Suprapubic skin (tissue), 4 donors: ENCODE results near the gene PRSS57. TPM values are rescaled to one million over a fixed set of nuclear protein-coding genes. Genes with fewer than 3 reads are reported as not detected.

Source experiments
- DNase-seq, 2 donors: peaks; one replicate each; pipeline ENCODE4 v3.0.0-alpha.2; 2019; ENCODE audit warnings: low spot score in 2 of 2
- H3K27ac ChIP-seq: fragments of 200-600 bp; sonication (generic); one replicate; pipeline ENCODE4 v1.5.1; 2019
- H3K27me3 ChIP-seq: fragments of 200-600 bp; sonication (generic); one replicate; pipeline ENCODE4 v1.5.1; 2019
- H3K36me3 ChIP-seq: fragments of 200-600 bp; sonication (generic); one replicate; pipeline ENCODE4 v1.5.1; 2019
- H3K4me1 ChIP-seq: fragments of 200-600 bp; sonication (generic); one replicate; pipeline ENCODE4 v1.5.1; 2019
- H3K4me3 ChIP-seq: fragments of 200-600 bp; sonication (generic); one replicate; pipeline ENCODE4 v1.5.1; 2019; ENCODE audit warnings: mild to moderate bottlenecking
- H3K9me3 ChIP-seq: fragments of 200-600 bp; sonication (generic); one replicate; pipeline ENCODE4 v1.5.1; 2019
- EP300 ChIP-seq: sonication (generic); formaldehyde crosslinking; IDR thresholded peaks from one replicate; pipeline ENCODE4 v1.6.1; 2017; ENCODE audit warnings: antibody characterized with exemption
- POLR2A ChIP-seq, 2 donors: fragments of 450-650 bp; IDR thresholded peaks; one replicate each; pipeline ENCODE4 v1.6.1; 2017; ENCODE audit warnings: antibody characterized with exemption in 2 of 2, mild to moderate bottlenecking in 2 of 2, moderate library complexity in 2 of 2
- POLR2AphosphoS5 ChIP-seq, 3 donors: sonication (generic); formaldehyde crosslinking; IDR thresholded peaks; one replicate each; pipeline ENCODE4 v1.6.1; 2017; ENCODE audit warnings: antibody characterized with exemption in 3 of 3
- WGBS: methylation state at CpG from one replicate; pipeline ENCODE4 v1.1.5; 2018; 5-methylcytosine and 5-hydroxymethylcytosine counted together
- total RNA-seq, 4 donors: library from RNA; depleted of rRNA; stranded (reverse); fragments of >200 nt; gene quantifications; one replicate each; pipeline ENCODE4 v1.1.0, GENCODE V29; 2016
- TF ChIP-seq, protein P1 (sequence below), 2 donors: fragments of 200-600 bp in 1 of 2; fragments of 450-650 bp in 1 of 2; sonication (generic) in 1 of 2; IDR thresholded peaks; one replicate each; pipeline ENCODE4 v1.5.1; 2016 to 2019; ENCODE audit warnings: antibody characterized with exemption in 2 of 2, mild to moderate bottlenecking in 1 of 2, moderate library complexity in 1 of 2

Gene PRSS57
- total RNA-seq, 4 donors from 2014 or later, result not detected

GRCh38 chr19:663682-664117 lies 31.6 kb downstream of the PRSS57 start:
- no peak for DNase-seq
- Histone ChIP-seq H3K36me3 (no peaks in the 10 kb centered on the region), H3K4me1 (peaks cover 55% of the 10 kb centered on the region), H3K27me3 (no peaks in the 10 kb centered on the region), H3K27ac (peak overlapping the region; percentile 96), H3K9me3 (no peaks in the 10 kb centered on the region), H3K4me3 (peak overlapping the region; percentile 96)
- WGBS, result 28% methylated on average over 9 of the region's 18 CpGs
- TF ChIP-seq EP300 (no peak), POLR2A (IDR thresholded peaks at IDR 0.05) (no peak), POLR2AphosphoS5 (IDR thresholded peaks at IDR 0.05) (no peak)
- TF ChIP-seq, protein P1, sequence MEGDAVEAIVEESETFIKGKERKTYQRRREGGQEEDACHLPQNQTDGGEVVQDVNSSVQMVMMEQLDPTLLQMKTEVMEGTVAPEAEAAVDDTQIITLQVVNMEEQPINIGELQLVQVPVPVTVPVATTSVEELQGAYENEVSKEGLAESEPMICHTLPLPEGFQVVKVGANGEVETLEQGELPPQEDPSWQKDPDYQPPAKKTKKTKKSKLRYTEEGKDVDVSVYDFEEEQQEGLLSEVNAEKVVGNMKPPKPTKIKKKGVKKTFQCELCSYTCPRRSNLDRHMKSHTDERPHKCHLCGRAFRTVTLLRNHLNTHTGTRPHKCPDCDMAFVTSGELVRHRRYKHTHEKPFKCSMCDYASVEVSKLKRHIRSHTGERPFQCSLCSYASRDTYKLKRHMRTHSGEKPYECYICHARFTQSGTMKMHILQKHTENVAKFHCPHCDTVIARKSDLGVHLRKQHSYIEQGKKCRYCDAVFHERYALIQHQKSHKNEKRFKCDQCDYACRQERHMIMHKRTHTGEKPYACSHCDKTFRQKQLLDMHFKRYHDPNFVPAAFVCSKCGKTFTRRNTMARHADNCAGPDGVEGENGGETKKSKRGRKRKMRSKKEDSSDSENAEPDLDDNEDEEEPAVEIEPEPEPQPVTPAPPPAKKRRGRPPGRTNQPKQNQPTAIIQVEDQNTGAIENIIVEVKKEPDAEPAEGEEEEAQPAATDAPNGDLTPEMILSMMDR (IDR thresholded peaks at IDR 0.05), result no peak

DNA sequence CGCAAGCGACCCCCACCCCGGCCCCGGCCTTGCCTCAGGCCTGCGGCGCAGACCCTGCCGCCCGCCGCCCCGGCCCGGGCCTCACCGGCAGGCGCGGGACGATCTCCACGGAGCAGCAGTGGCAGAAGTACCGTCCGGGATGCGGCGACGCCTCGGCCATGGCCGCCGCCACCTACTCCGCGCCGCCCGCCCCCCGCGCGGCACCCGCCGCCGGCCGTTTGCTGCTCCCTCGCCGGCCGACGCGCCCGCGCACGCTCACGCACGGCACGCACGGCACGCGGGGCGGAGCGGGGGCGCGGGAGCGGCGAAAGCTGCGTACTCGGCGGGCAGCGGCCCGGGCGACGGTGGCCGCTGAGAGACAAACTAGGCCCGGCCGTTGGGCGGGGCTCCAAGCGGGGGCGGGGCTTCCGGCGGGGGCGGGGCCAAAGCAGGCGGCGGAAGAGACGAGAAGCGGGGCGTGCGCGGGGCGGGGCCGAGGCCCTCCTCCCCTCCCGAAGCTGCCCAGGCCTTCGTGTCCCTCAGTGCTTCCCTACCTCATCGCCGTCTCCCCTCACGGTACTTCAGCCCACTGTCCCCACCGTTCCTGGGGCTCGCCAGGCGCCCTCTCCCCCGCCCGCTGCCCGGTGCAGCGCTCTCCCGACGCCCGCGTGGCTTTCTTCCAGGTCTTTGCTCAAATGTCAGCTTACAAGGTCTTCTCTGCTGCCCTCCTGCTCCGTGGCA lies 32.1 kb downstream of the PRSS57 start, which contains the start of gene RNF126:
Gene RNF126 (minus strand): TSS at position 253 of the 720 bp plus-strand sequence. CDS start 93 bp downstream, at position 160.
- H3K27me3 ChIP-seq, result no peaks in the 10 kb centered on the region
- H3K4me3 ChIP-seq, result peak within 1 kb of the TSS; percentile 96
- DNase-seq, result peak; percentile 95 to 96
- no peaks in the 10 kb centered on the region for H3K9me3 ChIP-seq
- peak within 1 kb of the TSS; percentile 96 for H3K27ac ChIP-seq
- 0% methylated on average over 41 of the region's 97 CpGs for WGBS
- TF ChIP-seq, protein P1 (IDR thresholded peaks at IDR 0.05), result no peak
- TF ChIP-seq POLR2A (IDR thresholded peaks at IDR 0.05) (peak in 1 of 2 donors; percentile 57), POLR2AphosphoS5 (IDR thresholded peaks at IDR 0.05) (peak in 1 of 3 donors; percentile 64)
- no peaks in the 10 kb centered on the region for H3K36me3 ChIP-seq
- H3K4me1 ChIP-seq, result peaks cover 60% of the 10 kb centered on the region

GRCh38 chr19:662207-662961 lies 32.9 kb downstream of the PRSS57 start:
- peaks cover 2% of the 10 kb centered on the region for H3K36me3 ChIP-seq
- peaks cover 68% of the 10 kb centered on the region for H3K4me1 ChIP-seq
- WGBS, result no CpG with 5 or more reads among the region's 81 CpGs
- TF ChIP-seq EP300 (no peak), POLR2A (IDR thresholded peaks at IDR 0.05) (no peak)
- TF ChIP-seq, protein P1 (IDR thresholded peaks at IDR 0.05), result no peak
- peak overlapping the region; percentile 96 for H3K27ac ChIP-seq
- peak overlapping the region; percentile 96 for H3K4me3 ChIP-seq
- no peak for DNase-seq
- no peaks in the 10 kb centered on the region for H3K27me3 ChIP-seq
- H3K9me3 ChIP-seq, result no peaks in the 10 kb centered on the region

GRCh38 chr19:661427-662196 lies 33.6 kb downstream of the PRSS57 start:
- no peaks in the 10 kb centered on the region for H3K27me3 ChIP-seq
- no peak for DNase-seq
- 5% methylated on average over 28 of the region's 31 CpGs for WGBS
- H3K27ac ChIP-seq, result peak overlapping the region; percentile 96
- no peaks in the 10 kb centered on the region for H3K9me3 ChIP-seq
- H3K4me3 ChIP-seq, result peak overlapping the region; percentile 96
- TF ChIP-seq EP300 (no peak), POLR2AphosphoS5 (IDR thresholded peaks at IDR 0.05) (no peak), POLR2A (IDR thresholded peaks at IDR 0.05) (no peak)
- peaks cover 9% of the 10 kb centered on the region for H3K36me3 ChIP-seq
- H3K4me1 ChIP-seq, result peaks cover 76% of the 10 kb centered on the region

DNA sequence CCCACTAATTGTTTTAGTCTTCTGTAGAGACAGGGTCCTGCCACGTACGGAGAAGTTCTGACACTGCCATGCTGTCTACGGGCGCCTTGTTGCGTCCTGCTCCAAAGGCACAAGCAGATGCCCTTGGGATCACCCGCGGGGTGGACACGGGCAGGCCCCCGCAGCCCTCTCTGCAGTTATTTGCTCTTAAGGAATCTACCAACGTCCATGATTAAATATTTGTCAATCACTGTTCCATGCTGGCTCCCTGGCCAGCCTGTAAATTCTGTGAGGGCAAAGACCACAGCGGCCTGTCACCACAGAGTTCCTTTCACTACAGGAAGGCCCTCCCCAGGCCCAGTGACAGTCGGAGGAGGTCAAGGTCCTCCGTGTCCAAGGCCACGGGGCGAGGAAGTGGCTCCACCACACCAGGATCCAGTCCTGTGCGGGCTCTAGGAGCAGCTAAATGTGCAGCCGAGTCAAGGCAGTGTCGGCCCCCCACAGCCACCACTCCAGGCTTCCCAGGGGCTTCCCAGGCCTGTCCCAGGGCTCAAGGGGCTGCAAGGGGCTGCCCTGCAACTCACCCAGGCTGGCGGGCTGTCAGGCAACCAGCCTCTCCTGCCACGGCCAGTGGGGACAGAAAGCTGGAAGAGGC lies 34.3 kb downstream of the PRSS57 start:
- peak overlapping the region; percentile 96 for H3K27ac ChIP-seq
- TF ChIP-seq EP300 (no peak), POLR2AphosphoS5 (IDR thresholded peaks at IDR 0.05) (no peak), POLR2A (IDR thresholded peaks at IDR 0.05) (no peak)
- TF ChIP-seq, protein P1 (IDR thresholded peaks at IDR 0.05), result no peak
- DNase-seq, result no peak
- peaks cover 82% of the 10 kb centered on the region for H3K4me1 ChIP-seq
- H3K27me3 ChIP-seq, result no peaks in the 10 kb centered on the region
- 31% methylated on average over 8 of the region's 20 CpGs for WGBS
- no peaks in the 10 kb centered on the region for H3K9me3 ChIP-seq
- H3K36me3 ChIP-seq, result peaks cover 11% of the 10 kb centered on the region
- peak overlapping the region; percentile 96 for H3K4me3 ChIP-seq
